Activated CD4-positive, alpha-beta T cell treated with anti-CD3 and anti-CD28 coated beads, Interleukin-2, amount 10 ng/mL, durations not matched to agents 7 days and 5 days (primary cell): ENCODE measurements around the gene TADA2B. TPM values are rescaled to one million over a fixed set of nuclear protein-coding genes. Genes with fewer than 3 reads are reported as not detected.

Experiments
- CTCF ChIA-PET: fragments of 350-600 bp; sonication (Branson Sonifier 250); formaldehyde crosslinking; loops from one replicate; lab custom pipeline; 2021; ENCODE audit warnings: antibody characterized with exemption; lab: Charles Lee
- POLR2A ChIA-PET: fragments of 350-600 bp; sonication (Branson Sonifier 250); formaldehyde crosslinking; loops from one replicate; lab custom pipeline; 2021; ENCODE audit warnings: antibody characterized with exemption; lab: Charles Lee
- DNase-seq: peaks from one replicate; pipeline ENCODE4 v3.0.0-alpha.2; 2020
- H3K27ac Mint-ChIP-seq: one replicate; pipeline ENCODE4 v1.8.0; 2021; ENCODE audit warnings: mild to moderate bottlenecking, moderate library complexity, mixed read lengths
- H3K27me3 Mint-ChIP-seq: one replicate; pipeline ENCODE4 v1.8.0; 2021; ENCODE audit warnings: mixed read lengths
- H3K36me3 Mint-ChIP-seq: one replicate; pipeline ENCODE4 v1.8.0; 2021; ENCODE audit warnings: low read depth, mixed read lengths
- H3K4me1 Mint-ChIP-seq: one replicate; pipeline ENCODE4 v1.8.0; 2021; ENCODE audit warnings: mixed read lengths
- H3K4me3 Mint-ChIP-seq: one replicate; pipeline ENCODE4 v1.8.0; 2021; ENCODE audit warnings: mild to moderate bottlenecking, moderate library complexity, mixed read lengths
- H3K9me3 Mint-ChIP-seq: one replicate; pipeline ENCODE4 v1.8.0; 2021; ENCODE audit warnings: mixed read lengths
- total RNA-seq, 2 experiments: library from RNA; stranded (reverse); gene quantifications; one replicate each; pipeline ENCODE4 v1.2.3, GENCODE V29; 2021

TADA2B gene
- total RNA-seq, 2 experiments from 2014 or later: 25.5 to 26.1 TPM

DNA sequence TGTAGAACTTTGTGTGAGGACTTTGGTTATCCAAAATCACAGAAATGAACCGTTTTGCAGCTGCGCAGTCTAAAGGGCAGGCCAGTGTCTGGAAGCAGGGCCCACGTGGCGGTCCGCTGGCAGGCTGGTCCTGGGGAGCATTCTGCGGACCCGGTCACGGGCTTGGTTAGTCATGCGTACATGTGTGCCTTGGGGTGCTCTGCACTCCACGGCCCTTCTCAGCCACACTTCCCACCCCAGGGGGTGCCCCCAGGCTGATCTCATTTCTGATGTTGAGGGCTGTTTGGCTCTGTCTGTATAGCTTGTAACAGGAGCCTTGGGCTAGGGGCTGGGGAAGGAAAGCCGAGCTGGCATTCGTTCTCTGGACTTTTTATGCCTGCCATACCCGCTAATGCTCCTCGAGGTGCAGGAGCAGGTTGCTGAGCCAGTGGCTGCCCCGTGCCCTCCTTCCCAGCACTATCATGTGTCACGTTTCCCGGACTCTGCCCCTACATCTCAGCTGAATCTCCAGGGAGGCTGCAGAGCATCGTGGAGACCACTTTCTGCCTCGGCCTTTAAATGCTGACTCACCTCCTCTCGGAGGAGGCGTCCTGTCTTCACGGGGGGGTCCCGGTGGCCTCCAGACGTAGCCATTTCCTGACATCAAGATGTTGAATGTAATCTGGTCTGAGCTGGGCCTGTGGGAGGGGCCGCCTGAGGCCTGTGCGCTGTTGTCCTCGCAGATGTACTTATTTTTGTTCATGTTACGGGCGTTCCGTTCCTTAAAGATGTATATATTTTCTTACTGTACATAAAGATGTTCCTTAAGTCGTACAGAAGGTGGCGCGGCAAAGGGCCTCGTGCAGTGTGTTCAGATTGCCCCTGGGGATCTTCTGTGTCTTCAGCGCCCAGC is 11.4 kb upstream of the TADA2B start:
- Mint-ChIP-seq H3K27ac (no peak overlapping the region), H3K9me3 (no peaks in the 10 kb centered on the region), H3K27me3 (no peaks in the 10 kb centered on the region), H3K36me3 (peaks cover 24% of the 10 kb centered on the region), H3K4me3 (no peak overlapping the region), H3K4me1 (peaks cover 3% of the 10 kb centered on the region)
- CTCF ChIA-PET: interaction anchor here (1.5 to 2.0 kb wide), 2 partner anchors 11 to 17 kb away, joined by 3 to 9 read pairs; partner anchors contain the start of gene TADA2B
- DNase-seq: no peak
- POLR2A ChIA-PET: no interaction called here

DNA sequence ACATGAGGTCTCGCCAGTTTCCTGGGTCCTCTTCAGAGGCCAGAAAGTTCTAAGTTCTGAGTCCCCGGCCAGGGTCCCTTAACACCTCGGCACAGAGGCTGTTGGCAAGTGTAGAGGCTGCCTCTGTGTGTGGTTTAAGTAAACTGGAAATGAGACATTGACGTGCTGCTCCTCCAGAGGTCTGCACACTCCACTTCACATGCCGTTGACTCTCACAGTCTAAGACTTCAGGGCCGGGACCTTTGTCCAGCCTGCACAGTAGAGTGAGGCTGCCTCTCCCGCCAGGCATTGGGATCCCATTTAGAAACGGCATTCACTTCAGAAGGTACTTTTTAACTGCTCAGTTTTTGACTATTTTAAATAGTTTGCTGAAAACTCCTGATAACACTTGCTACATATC is 10.6 kb upstream of the TADA2B start:
- no peak overlapping the region for H3K27ac Mint-ChIP-seq
- H3K9me3 Mint-ChIP-seq: no peaks in the 10 kb centered on the region
- ChIA-PET CTCF (no interaction called here), POLR2A (no interaction called here)
- peaks cover 20% of the 10 kb centered on the region for H3K36me3 Mint-ChIP-seq
- H3K27me3 Mint-ChIP-seq: no peaks in the 10 kb centered on the region
- H3K4me1 Mint-ChIP-seq: peaks cover 3% of the 10 kb centered on the region
- no peak overlapping the region for H3K4me3 Mint-ChIP-seq
- DNase-seq: no peak

DNA sequence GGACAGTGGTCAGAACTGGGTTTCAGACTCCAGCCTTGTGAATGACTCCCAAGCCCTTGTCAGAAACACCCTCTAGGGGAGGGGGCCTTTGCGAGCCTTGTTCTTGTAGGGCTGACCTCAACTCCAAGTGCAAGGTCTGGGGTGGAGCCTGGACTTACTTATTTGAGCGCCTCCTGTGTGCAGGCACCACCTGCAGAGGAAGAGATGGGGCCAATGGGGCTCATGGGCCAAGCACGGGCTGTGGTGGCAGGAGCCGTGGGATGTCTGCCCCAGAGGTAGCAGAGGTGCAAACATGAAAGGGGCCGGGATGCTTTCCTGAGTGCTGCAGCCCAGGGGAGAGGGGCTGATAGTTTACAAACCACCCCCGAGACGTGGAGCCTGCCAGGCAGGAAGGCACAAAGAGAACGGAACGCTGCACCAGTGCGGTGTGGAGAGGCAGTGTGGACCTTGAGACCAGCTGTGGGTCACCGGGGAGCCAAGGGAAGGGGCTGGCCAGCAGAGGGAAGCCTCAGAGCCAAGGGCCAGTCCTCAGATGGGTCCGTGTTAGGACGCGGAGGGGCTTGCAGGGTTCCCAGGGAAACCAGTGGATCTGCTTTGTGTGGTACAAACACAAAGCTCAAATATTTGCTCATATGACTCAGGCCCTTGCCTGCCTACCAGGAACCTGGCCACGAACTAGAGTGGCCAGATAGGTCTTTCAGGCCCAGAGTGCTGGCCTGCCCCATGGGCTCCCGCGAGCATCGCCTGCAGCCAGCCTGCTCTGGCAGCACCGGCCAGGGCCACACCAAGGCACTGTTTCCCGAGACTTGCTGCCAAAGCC is 8.7 kb upstream of the TADA2B start:
- no peak for DNase-seq
- no peaks in the 10 kb centered on the region for H3K4me1 Mint-ChIP-seq
- POLR2A ChIA-PET: interaction anchor here (0.6 kb wide), 1 partner anchor 124 kb away, joined by 3 read pairs; no protein-coding TSS in a partner anchor
- H3K27me3 Mint-ChIP-seq: no peaks in the 10 kb centered on the region
- H3K9me3 Mint-ChIP-seq: no peaks in the 10 kb centered on the region
- H3K4me3 Mint-ChIP-seq: no peak overlapping the region
- no peak overlapping the region for H3K27ac Mint-ChIP-seq
- peaks cover 11% of the 10 kb centered on the region for H3K36me3 Mint-ChIP-seq
- CTCF ChIA-PET: interaction anchor here (1.0 to 1.5 kb wide), 2 partner anchors 9 to 12 kb away, joined by 6 read pairs; partner anchors contain the start of gene TADA2B

DNA sequence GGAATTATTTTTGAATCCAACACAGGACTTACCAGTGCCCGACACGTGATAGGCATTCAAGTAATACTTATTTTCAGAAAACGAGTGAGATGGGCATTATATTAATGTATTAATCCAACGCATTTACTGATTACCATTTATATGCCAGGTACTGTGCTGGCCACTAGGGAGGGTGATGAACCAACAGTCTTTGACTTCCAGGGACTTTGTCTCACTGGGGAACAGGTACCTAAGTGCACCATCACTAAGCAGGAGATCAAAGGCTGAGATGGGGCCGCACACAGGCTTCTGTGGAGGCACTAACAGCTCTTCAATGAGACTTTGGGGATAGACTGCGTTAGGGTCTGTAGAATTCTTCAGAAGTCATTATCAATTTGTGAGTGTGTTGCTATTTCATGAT is 5.7 kb upstream of the TADA2B start:
- peaks cover 2% of the 10 kb centered on the region for H3K36me3 Mint-ChIP-seq
- DNase-seq: no peak
- H3K27me3 Mint-ChIP-seq: peaks cover 6% of the 10 kb centered on the region
- H3K4me1 Mint-ChIP-seq: peaks cover 9% of the 10 kb centered on the region
- ChIA-PET CTCF (no interaction called here), POLR2A (no interaction called here)
- H3K4me3 Mint-ChIP-seq: no peak overlapping the region
- H3K27ac Mint-ChIP-seq: no peak overlapping the region
- H3K9me3 Mint-ChIP-seq: no peaks in the 10 kb centered on the region

DNA sequence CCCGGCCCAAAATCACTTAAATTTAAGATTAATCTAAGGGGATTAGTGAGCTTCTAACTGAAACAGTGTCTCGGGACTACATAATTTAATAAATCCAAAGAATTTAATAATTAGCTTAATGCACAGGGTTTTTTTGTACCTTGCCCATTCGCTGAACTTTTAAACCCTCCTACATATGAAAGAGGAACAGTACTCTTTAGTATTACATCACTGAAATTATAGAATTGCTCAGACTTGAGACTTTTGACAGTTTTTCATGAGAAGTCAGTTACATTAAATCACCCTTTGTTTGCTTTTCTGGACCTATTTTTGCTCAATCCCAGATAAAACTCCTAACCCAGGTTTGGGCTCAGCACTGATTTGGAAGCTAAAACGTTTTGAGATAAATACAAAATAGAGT is 2.4 kb upstream of the TADA2B start:
- Mint-ChIP-seq H3K27ac (no peak overlapping the region), H3K36me3 (peaks cover 3% of the 10 kb centered on the region), H3K4me1 (peaks cover 27% of the 10 kb centered on the region), H3K27me3 (peaks cover 6% of the 10 kb centered on the region), H3K9me3 (no peaks in the 10 kb centered on the region), H3K4me3 (peak overlapping the region; percentile 25)
- CTCF ChIA-PET: interaction anchor here (1.6 to 9.0 kb wide), 3 partner anchors 25 to 168 kb away, joined by 4 to 128 read pairs (median 7); partner anchors contain the start of gene GRPEL1
- DNase-seq: no peak
- POLR2A ChIA-PET: no interaction called here

DNA sequence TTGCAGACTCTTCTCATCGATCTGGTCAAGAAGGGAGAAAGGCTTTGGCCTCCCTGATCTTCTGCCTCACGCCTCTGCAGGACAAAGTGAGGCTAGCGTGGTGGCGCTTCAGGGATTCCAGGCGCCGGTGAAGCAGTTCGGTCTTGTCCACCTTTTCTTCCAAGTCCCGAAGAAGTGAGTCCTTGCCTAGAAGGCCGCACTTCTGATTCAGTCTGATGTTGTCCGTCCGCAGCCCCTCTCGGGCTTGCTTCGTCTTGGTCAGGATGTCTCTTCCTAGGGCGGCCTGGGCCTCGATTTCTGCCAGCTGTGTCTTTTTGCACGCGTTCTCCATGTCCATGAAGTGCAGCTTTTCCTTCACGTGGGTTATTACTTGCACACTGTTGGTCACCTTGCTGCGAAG is 1.9 kb upstream of the TADA2B start:
- ChIA-PET CTCF (interaction anchor here (0.6 to 9.0 kb wide), 4 partner anchors 24 to 364 kb away, joined by 3 to 128 read pairs (median 6); partner anchors contain the start of gene GRPEL1), POLR2A (no interaction called here)
- peaks cover 3% of the 10 kb centered on the region for H3K36me3 Mint-ChIP-seq
- H3K9me3 Mint-ChIP-seq: no peaks in the 10 kb centered on the region
- peaks cover 6% of the 10 kb centered on the region for H3K27me3 Mint-ChIP-seq
- H3K4me1 Mint-ChIP-seq: peaks cover 30% of the 10 kb centered on the region
- DNase-seq: no peak
- no peak overlapping the region for H3K27ac Mint-ChIP-seq
- H3K4me3 Mint-ChIP-seq: peak overlapping the region; percentile 88

DNA sequence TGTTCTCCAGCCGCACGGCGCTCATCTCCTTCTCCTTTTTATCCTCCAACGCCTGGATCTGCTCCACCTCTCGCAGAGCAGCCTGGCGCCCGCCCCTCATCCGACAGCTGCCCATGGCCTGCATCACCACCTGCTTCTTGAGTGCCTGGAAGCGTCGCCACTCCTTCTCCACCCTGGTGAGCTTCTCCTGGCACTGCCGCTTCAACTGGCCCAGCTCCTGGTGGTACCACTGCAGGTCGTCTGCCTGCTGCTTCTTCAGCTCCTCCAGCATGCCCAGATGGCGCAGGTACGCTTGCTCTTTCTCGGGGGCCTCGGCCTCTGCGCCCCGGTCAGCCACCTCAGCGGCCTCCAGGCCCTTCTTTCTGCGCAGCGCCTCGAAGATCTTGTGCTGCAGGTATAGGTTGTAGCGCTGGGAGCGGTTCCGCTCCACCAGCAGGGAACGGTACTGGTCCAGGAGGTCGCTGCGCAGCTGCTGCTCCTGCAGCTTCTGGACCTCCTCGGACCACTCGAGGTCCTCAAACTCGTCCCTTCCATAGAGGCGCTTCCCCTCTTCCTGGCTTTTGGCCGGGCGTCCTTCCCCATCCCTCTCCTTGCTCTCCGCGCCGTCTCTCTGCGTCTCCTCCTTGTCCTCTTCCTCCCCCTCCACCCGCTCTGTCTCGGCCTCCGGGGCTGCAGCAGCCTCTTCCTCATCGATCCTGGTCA is 1.2 kb upstream of the TADA2B start:
- Mint-ChIP-seq H3K4me1 (peaks cover 37% of the 10 kb centered on the region), H3K27ac (no peak overlapping the region), H3K9me3 (no peaks in the 10 kb centered on the region), H3K27me3 (peaks cover 6% of the 10 kb centered on the region), H3K4me3 (peak overlapping the region; percentile 88), H3K36me3 (peaks cover 8% of the 10 kb centered on the region)
- CTCF ChIA-PET: interaction anchor here (0.6 to 9.0 kb wide), 17 partner anchors 11 to 367 kb away, joined by 3 to 128 read pairs (median 6); partner anchors contain the start of gene GRPEL1
- POLR2A ChIA-PET: no interaction called here
- no peak for DNase-seq

DNA sequence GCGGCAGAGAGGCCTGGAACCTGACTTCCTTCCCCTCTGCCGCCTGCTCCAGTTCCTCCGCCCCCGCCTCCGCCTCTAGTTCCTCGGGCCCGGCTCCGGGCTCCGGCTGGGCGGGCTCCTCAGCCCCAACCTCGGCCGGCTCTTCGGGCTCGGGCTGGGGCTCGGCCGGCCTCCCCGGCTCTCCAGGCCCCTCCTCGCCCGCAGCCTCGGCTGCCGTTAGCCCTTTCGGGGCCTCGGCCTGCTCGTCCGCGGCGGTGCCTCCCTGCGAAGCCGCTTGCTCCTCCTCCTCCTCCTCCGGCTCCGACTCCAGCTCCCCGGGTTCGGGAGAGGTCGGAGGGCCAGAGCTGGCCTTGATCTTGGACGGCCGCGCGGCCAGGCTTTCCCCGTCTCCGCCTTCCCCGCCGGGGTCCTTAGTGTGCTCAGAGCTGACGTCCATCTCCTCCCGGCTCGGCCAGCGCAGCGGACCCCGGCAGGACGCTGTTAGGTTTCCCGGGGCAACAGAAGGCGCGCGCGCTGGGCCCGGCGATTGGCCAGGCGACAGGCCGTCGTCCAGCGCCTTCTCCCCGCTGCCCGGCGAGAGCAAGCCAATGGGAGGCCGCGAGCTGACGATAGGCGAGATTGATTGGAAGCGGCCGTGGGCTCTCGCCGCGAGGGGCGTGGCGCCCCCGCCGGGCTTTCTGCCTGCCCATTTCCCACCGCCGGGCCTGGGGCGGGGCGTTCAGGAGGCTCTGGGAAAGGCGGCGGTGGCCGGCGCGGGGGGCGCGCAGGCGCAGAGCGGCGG is 479 bp upstream of the TADA2B start:
- peak overlapping the region; percentile 88 for H3K4me3 Mint-ChIP-seq

DNA sequence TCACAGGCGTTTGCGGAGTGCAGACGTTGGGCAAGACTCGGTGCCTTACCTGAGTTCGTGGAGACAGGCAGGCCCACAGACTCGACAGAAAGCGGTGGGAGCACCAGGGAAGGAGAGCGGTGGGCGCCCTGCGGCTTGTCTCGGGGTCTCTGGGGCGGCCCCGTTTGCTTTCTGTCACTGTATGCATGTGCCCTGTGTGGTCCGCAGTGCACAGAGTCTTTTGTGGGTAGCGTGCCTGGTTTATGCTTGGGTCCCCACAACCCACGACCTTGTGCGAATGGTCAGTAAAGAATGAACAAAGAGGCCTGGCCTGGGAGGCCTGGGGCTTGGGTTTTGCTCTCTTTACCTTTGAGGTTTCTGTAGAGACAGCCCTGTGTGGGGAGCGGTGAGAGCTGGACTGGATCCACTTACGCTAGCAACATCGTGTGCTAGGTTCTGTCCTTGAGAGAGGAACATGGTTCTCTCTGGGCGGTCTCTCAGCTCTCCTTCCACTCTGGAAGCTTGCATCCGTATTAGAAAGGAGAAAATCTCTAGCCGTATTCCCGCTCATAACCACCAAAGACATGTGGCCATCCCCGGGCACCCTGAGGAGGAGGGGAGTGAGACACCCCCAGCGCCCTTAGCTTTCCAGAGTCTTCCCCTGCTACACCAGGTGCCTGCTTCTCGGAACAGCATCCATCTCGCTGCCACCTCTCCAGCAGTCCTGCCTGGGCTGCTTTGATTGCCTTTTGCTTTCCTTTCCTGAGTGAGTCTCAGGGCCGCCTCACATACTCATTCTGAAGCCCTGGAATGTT is 1.2 kb downstream of the TADA2B start:
- Mint-ChIP-seq H3K4me1 (peaks cover 46% of the 10 kb centered on the region), H3K27me3 (peaks cover 6% of the 10 kb centered on the region), H3K9me3 (no peaks in the 10 kb centered on the region), H3K36me3 (peaks cover 8% of the 10 kb centered on the region), H3K27ac (peak overlapping the region; percentile 86), H3K4me3 (peak overlapping the region; percentile 90)
- ChIA-PET CTCF (interaction anchor here (0.6 to 9.0 kb wide), 12 partner anchors 9 to 335 kb away, joined by 3 to 128 read pairs (median 5); partner anchors contain the start of genes GRPEL1 and MRFAP1L1), POLR2A (no interaction called here)
- DNase-seq: no peak

More for the DNA sequence above, 479 bp upstream of the TADA2B start:
- peaks cover 8% of the 10 kb centered on the region for H3K36me3 Mint-ChIP-seq
- no peaks in the 10 kb centered on the region for H3K9me3 Mint-ChIP-seq
- POLR2A ChIA-PET: interaction anchor here (0.7 to 1.5 kb wide), 3 partner anchors 21 to 56 kb away, joined by 3 to 5 read pairs (median 4); no protein-coding TSS in a partner anchor
- DNase-seq: peak; percentile 92
- H3K4me1 Mint-ChIP-seq: peaks cover 43% of the 10 kb centered on the region
- peak overlapping the region; percentile 87 for H3K27ac Mint-ChIP-seq
- CTCF ChIA-PET: interaction anchor here (0.5 to 9.0 kb wide), 35 partner anchors 8 to 719 kb away, joined by 3 to 128 read pairs (median 5); partner anchors contain the start of genes GRPEL1 and MRFAP1L1
- H3K27me3 Mint-ChIP-seq: peaks cover 6% of the 10 kb centered on the region

DNA sequence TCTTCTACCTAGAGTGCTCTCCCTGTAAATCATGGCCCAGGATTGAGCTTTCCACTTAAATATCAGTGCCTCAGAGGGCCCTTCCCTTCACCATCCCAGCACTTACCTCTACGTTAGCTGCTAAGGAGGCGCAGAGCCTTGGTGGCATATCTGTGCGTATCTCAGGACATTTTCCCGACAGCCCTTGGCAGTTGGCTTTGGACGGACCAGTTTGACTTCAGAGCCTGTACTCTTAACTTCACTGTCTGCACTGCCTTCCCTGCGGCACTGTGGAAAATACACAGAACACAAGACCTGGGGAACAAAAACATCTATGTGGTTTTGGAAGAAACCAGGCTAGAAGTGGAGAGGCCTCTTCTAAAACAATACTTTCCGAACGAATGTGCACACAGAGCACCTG is 2.4 kb downstream of the TADA2B start:
- no peak overlapping the region for H3K27ac Mint-ChIP-seq
- ChIA-PET POLR2A (no interaction called here), CTCF (interaction anchor here (1.0 to 9.0 kb wide), 5 partner anchors 8 to 33 kb away, joined by 4 to 128 read pairs (median 5); partner anchors contain the start of gene GRPEL1)
- peak overlapping the region; percentile 90 for H3K4me3 Mint-ChIP-seq
- H3K4me1 Mint-ChIP-seq: peaks cover 46% of the 10 kb centered on the region
- H3K27me3 Mint-ChIP-seq: peaks cover 6% of the 10 kb centered on the region
- no peaks in the 10 kb centered on the region for H3K9me3 Mint-ChIP-seq
- no peak for DNase-seq
- H3K36me3 Mint-ChIP-seq: peaks cover 8% of the 10 kb centered on the region
